ENCODE measurements around the gene ESAM. TPM values are rescaled to one million over a fixed set of nuclear protein-coding genes. Genes with fewer than 3 reads are reported as not detected.

The ESAM gene
- total RNA-seq, 1 experiment from 2014 or later: 5.3 TPM

DNA sequence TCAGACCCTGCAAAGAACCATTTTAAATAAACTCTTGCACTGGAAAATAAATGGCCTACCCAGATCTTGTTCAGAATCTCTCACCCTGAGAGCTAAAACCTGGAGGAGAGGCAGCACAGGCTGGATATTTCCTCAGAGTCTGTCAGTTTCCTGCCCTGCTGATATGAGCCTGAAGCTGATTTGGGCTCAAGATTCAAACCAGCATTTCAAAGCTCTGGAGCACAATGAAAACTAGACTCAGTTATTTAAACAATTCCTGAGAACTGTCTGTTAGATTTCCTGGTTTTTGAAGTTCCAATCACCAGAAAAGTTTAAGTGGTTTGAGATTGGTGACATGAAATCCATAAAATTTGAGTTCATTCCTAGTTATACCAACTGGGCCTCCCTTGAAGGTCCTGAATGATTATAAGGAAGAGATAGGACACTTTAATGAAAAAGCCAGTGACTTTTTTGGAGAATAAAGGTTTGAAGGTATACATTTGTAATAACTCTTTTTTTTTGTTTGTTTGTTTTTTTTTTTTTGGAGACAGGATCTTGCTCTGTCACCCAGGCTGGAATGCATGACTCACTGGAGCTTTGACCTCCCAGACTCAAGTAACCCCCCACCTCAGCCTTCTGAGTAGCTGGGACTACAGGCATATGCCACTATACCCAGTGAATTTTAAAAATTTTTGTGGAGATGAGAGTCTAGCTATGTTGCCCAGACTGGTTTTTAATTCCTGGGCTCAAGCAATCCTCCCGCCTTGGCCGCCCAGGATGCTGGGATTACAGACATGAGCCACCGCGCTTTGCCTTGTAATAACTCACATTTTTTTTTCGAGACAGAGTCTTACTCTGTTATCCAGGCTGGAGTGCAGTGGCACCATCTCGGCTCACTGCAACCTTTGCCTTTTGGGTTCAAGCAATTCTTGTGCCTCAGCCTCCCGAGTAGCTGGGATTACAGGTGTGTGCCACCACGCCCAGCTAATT is 8.0 kb upstream of the ESAM start:
- Mint-ChIP-seq H3K4me1 (ENCODE audit: low read depth, unreplicated experiment) (peaks cover 22% of the 10 kb centered on the region), H3K27me3 (ENCODE audit: insufficient read depth, unreplicated experiment) (no peaks in the 10 kb centered on the region), H3K36me3 (ENCODE audit: insufficient read depth, unreplicated experiment) (peaks cover 49% of the 10 kb centered on the region), H3K9me3 (ENCODE audit: unreplicated experiment) (no peaks in the 10 kb centered on the region), H3K4me3 (ENCODE audit: unreplicated experiment) (no peak overlapping the region), H3K27ac (ENCODE audit: unreplicated experiment) (peak overlapping the region; percentile 53)
- Histone ChIP-seq H3K9me3 (no peaks in the 10 kb centered on the region), H3K36me3 (ENCODE audit: control insufficient read depth, insufficient read depth, low read length) (no peaks in the 10 kb centered on the region; the same call in 1 of the 2 replicates), H3K4me3 (ENCODE audit: low read depth, low read length) (no peak overlapping the region), H3K4me1 (peaks cover 27% of the 10 kb centered on the region), H3K27me3 (replicated peaks; ENCODE audit: control insufficient read depth, insufficient read depth, low read length) (no peaks in the 10 kb centered on the region)
- CTCF ChIA-PET: interaction anchor here (0.5 to 2.3 kb wide), 5 partner anchors 8 to 1190 kb away, joined by 3 to 14 read pairs (median 4); no protein-coding TSS in a partner anchor
- BruUV-seq (replicated peaks): no TSS peak
- intact Hi-C loops (cut with micrococcal nuclease; ENCODE audit: unreplicated experiment): no loop called here
- peak; percentile 58 to 68 for DNase-seq
- POLR2A ChIA-PET: interaction anchor here (0.6 to 0.7 kb wide), 2 partner anchors 96 to 341 kb away, joined by 5 to 9 read pairs; partner anchors contain the start of gene SPA17
- TF ChIP-seq, protein P1, sequence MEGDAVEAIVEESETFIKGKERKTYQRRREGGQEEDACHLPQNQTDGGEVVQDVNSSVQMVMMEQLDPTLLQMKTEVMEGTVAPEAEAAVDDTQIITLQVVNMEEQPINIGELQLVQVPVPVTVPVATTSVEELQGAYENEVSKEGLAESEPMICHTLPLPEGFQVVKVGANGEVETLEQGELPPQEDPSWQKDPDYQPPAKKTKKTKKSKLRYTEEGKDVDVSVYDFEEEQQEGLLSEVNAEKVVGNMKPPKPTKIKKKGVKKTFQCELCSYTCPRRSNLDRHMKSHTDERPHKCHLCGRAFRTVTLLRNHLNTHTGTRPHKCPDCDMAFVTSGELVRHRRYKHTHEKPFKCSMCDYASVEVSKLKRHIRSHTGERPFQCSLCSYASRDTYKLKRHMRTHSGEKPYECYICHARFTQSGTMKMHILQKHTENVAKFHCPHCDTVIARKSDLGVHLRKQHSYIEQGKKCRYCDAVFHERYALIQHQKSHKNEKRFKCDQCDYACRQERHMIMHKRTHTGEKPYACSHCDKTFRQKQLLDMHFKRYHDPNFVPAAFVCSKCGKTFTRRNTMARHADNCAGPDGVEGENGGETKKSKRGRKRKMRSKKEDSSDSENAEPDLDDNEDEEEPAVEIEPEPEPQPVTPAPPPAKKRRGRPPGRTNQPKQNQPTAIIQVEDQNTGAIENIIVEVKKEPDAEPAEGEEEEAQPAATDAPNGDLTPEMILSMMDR (IDR thresholded peaks at IDR 0.05; ENCODE audit: insufficient read depth in 1 of 2, low read depth in 1 of 2, low read length in 1 of 2, severe bottlenecking in 1 of 2, unreplicated experiment in 1 of 2): no peak

DNA sequence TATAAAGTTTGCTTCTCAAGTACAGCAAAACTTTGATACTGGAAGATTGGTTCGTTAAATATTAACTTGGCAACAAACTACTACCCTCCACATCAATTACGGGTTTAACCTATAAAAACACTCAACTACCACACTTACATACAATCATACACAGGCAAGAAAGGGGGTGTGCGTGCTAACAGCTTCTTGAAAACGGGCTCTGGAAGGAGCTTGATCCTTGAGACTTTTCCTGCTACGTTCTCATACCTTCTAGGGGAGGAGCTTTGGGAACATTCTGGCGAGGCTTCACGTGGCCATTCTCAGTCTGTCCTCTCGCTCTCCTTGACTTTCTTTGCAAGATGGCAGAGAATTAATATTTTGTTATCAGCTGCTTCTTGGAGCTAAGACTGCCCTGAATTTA is 6.8 kb upstream of the ESAM start:
- TF ChIP-seq, protein P1 (IDR thresholded peaks at IDR 0.05; ENCODE audit: insufficient read depth in 1 of 2, low read depth in 1 of 2, low read length in 1 of 2, severe bottlenecking in 1 of 2, unreplicated experiment in 1 of 2): no peak
- Mint-ChIP-seq H3K27me3 (ENCODE audit: insufficient read depth, unreplicated experiment) (no peaks in the 10 kb centered on the region), H3K4me3 (ENCODE audit: unreplicated experiment) (no peak overlapping the region), H3K36me3 (ENCODE audit: insufficient read depth, unreplicated experiment) (peaks cover 49% of the 10 kb centered on the region), H3K4me1 (ENCODE audit: low read depth, unreplicated experiment) (peaks cover 27% of the 10 kb centered on the region), H3K27ac (ENCODE audit: unreplicated experiment) (peak overlapping the region; percentile 53), H3K9me3 (ENCODE audit: unreplicated experiment) (no peaks in the 10 kb centered on the region)
- DNase-seq: no peak
- ChIA-PET CTCF (interaction anchor here (0.6 to 2.3 kb wide), 7 partner anchors 9 to 108 kb away, joined by 3 to 14 read pairs (median 4); no protein-coding TSS in a partner anchor), POLR2A (interaction anchor here (0.7 kb wide), 1 partner anchor 30 kb away, joined by 5 read pairs; no protein-coding TSS in a partner anchor)
- BruUV-seq (replicated peaks): no TSS peak
- no peak overlapping the region for H3K4me3 ChIP-seq (ENCODE audit: low read depth, low read length)
- intact Hi-C loops (cut with micrococcal nuclease; ENCODE audit: unreplicated experiment): no loop called here
- H3K4me1 ChIP-seq: peaks cover 28% of the 10 kb centered on the region
- no peaks in the 10 kb centered on the region for H3K27me3 ChIP-seq (replicated peaks; ENCODE audit: control insufficient read depth, insufficient read depth, low read length)
- no peaks in the 10 kb centered on the region for H3K9me3 ChIP-seq
- no peaks in the 10 kb centered on the region; the same call in 1 of the 2 replicates for H3K36me3 ChIP-seq (ENCODE audit: control insufficient read depth, insufficient read depth, low read length)

DNA sequence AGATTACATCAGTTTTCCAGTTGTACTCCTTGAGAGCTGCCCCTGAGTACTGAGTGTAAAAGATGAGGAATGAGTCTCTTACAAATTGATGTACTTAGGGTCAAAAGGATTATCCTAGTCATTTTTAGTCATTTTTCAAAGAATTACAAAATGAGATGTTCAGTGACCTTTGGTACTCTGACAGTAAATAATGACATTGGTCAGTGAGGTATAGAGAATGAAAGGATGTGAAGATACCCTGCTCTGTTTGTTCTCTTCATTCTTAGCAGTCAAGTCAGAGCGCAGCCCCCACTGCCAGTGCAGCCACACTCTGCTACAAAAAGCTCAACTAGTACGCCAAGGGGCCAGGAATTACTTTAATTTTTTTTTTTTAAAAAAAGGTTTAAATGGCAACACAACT is 4.1 kb upstream of the ESAM start:
- Histone ChIP-seq H3K9me3 (no peaks in the 10 kb centered on the region), H3K4me3 (ENCODE audit: low read depth, low read length) (no peak overlapping the region), H3K27me3 (replicated peaks; ENCODE audit: control insufficient read depth, insufficient read depth, low read length) (no peaks in the 10 kb centered on the region), H3K36me3 (ENCODE audit: control insufficient read depth, insufficient read depth, low read length) (no peaks in the 10 kb centered on the region; the same call in 1 of the 2 replicates), H3K4me1 (peaks cover 32% of the 10 kb centered on the region)
- Mint-ChIP-seq H3K9me3 (ENCODE audit: unreplicated experiment) (no peaks in the 10 kb centered on the region), H3K27ac (ENCODE audit: unreplicated experiment) (no peak overlapping the region), H3K36me3 (ENCODE audit: insufficient read depth, unreplicated experiment) (peaks cover 45% of the 10 kb centered on the region), H3K4me1 (ENCODE audit: low read depth, unreplicated experiment) (peaks cover 32% of the 10 kb centered on the region), H3K27me3 (ENCODE audit: insufficient read depth, unreplicated experiment) (no peaks in the 10 kb centered on the region), H3K4me3 (ENCODE audit: unreplicated experiment) (no peak overlapping the region)
- intact Hi-C loops (cut with micrococcal nuclease; ENCODE audit: unreplicated experiment): no loop called here
- BruUV-seq (replicated peaks): no TSS peak
- DNase-seq: no peak
- ChIA-PET POLR2A (interaction anchor here (0.6 to 0.7 kb wide), 2 partner anchors 73 to 1146 kb away, joined by 6 to 7 read pairs; no protein-coding TSS in a partner anchor), CTCF (interaction anchor here (1.4 to 1.9 kb wide), 3 partner anchors 13 to 97 kb away, joined by 4 to 7 read pairs (median 6); no protein-coding TSS in a partner anchor)
- TF ChIP-seq, protein P1 (IDR thresholded peaks at IDR 0.05; ENCODE audit: insufficient read depth in 1 of 2, low read depth in 1 of 2, low read length in 1 of 2, severe bottlenecking in 1 of 2, unreplicated experiment in 1 of 2): no peak
